Natural killer cell (primary cell): ENCODE results near the gene NXF3. TPM values are rescaled to one million over a fixed set of nuclear protein-coding genes. Genes with fewer than 3 reads are reported as not detected.

Experiments
- ATAC-seq, 3 donors: fragments of 150-1000 bp in 2 of 3; fragments of 200-7000 bp in 1 of 3; cut with Tn5 transposase; 1 replicate in 1 of 3; 2 replicates in 2 of 3; pipeline ENCODE4 v1.10.0; 2021; ENCODE audit warnings: mild to moderate bottlenecking in 2 of 3, moderate library complexity in 2 of 3
- DNase-seq, 2 donors: peaks; one replicate each; pipeline versions ENCODE4 v3.0.0 to v3.0.0-alpha.2; 2013 to 2021; ENCODE audit warnings: mixed read lengths in 1 of 2
- H3K27ac ChIP-seq: one replicate; pipeline ENCODE4 v1.5.1; 2013; ENCODE audit warnings: mild to moderate bottlenecking, low read length
- H3K27me3 ChIP-seq: one replicate; pipeline ENCODE4 v1.6.1; 2013; ENCODE audit warnings: low read length; ENCODE audit not compliant: control insufficient read depth, insufficient read depth
- H3K36me3 ChIP-seq: one replicate; pipeline ENCODE4 v1.6.1; 2013; ENCODE audit warnings: low read length; ENCODE audit not compliant: control insufficient read depth, insufficient read depth
- H3K4me1 ChIP-seq: one replicate; pipeline ENCODE4 v1.6.1; 2013; ENCODE audit warnings: low read length; ENCODE audit not compliant: control insufficient read depth, insufficient read depth
- H3K4me3 ChIP-seq: one replicate; pipeline ENCODE4 v1.5.1; 2013; ENCODE audit warnings: low read length
- H3K9me3 ChIP-seq: one replicate; pipeline ENCODE4 v1.6.1; 2013; ENCODE audit warnings: low read length; ENCODE audit not compliant: control insufficient read depth, insufficient read depth
- H3K27ac Mint-ChIP-seq, 2 donors: one replicate each; pipeline ENCODE4 v1.8.0; 2022; ENCODE audit warnings: mild to moderate bottlenecking in 2 of 2, mixed read lengths in 2 of 2, moderate library complexity in 1 of 2
- H3K27me3 Mint-ChIP-seq, 2 donors: one replicate each; pipeline ENCODE4 v1.8.0; 2022; ENCODE audit warnings: low read depth in 2 of 2, mixed read lengths in 2 of 2
- H3K36me3 Mint-ChIP-seq: one replicate; pipeline ENCODE4 v1.8.0; 2022; ENCODE audit warnings: mixed read lengths
- H3K4me1 Mint-ChIP-seq, 2 donors: one replicate each; pipeline ENCODE4 v1.8.0; 2022; ENCODE audit warnings: mixed read lengths in 2 of 2
- H3K4me3 Mint-ChIP-seq: one replicate; pipeline ENCODE4 v1.8.0; 2022; ENCODE audit warnings: mild to moderate bottlenecking, moderate library complexity, mixed read lengths
- H3K9me3 Mint-ChIP-seq, 2 donors: one replicate each; pipeline ENCODE4 v1.8.0; 2022; ENCODE audit warnings: mixed read lengths in 2 of 2
- CTCF ChIP-seq: fragments of 200-600 bp; IDR thresholded peaks from one replicate; pipeline ENCODE4 v1.8.0; 2022; ENCODE audit warnings: antibody characterized with exemption
- WGBS: methylation state at CpG from one replicate; pipeline ENCODE4 v1.1.7; 2013; ENCODE audit warnings: missing lambda C conversion rate; ENCODE audit not compliant: insufficient coverage; 5-methylcytosine and 5-hydroxymethylcytosine counted together
- intact Hi-C: fragments of 100-400 bp; cut with micrococcal nuclease; formaldehyde crosslinking; loops from one replicate; pipeline ENCODE4 v1.14.2; 2022
- total RNA-seq, 4 donors: library from RNA; stranded (reverse); fragments of 120-200 nt in 1 of 4; gene quantifications; one replicate each; pipeline versions ENCODE4 v1.2.3 to v1.2.4, GENCODE V29; 2013 to 2022

The NXF3 gene
- total RNA-seq, 3 donors from 2014 or later (not counting 1 experiment from before 2014, with no cell fraction given), result not detected

DNA sequence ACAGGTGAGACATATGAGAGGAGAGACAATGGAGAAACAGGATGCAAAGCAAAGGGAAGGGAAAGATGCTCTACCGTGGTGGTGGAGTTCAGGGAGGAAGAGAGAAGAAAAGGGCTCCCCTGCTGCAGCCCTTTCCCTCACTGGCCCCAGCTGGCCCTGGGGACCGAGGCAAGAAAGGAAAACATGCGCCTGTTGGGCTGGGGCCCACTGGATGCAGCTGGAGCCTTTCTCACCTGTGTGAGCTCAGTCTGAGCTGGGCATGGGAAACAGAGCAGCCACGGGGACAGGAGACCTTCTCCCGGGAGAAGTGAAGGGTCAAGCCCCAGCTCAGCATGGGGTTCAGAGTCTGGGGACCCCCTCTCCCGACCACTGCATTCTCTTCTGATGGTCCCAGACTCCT is 11.9 kb downstream of the NXF3 start:
- H3K4me3 Mint-ChIP-seq, result no peak overlapping the region
- Histone ChIP-seq H3K36me3 (no peaks in the 10 kb centered on the region), H3K27ac (no peak overlapping the region), H3K4me1 (no peaks in the 10 kb centered on the region), H3K27me3 (no peaks in the 10 kb centered on the region), H3K9me3 (no peaks in the 10 kb centered on the region), H3K4me3 (no peak overlapping the region)
- no peaks in the 10 kb centered on the region for H3K36me3 Mint-ChIP-seq
- no peaks in the 10 kb centered on the region for H3K9me3 Mint-ChIP-seq
- DNase-seq (no peak), ATAC-seq (no peak)
- peaks cover 0 to 8% of the 10 kb centered on the region in 2 donors for H3K27me3 Mint-ChIP-seq
- intact Hi-C loops, result no loop called here
- H3K4me1 Mint-ChIP-seq, result no peaks in the 10 kb centered on the region
- no peak overlapping the region for H3K27ac Mint-ChIP-seq
- TF ChIP-seq CTCF, result no peak
- WGBS, result 68% methylated on average over 6 of the region's 6 CpGs

DNA sequence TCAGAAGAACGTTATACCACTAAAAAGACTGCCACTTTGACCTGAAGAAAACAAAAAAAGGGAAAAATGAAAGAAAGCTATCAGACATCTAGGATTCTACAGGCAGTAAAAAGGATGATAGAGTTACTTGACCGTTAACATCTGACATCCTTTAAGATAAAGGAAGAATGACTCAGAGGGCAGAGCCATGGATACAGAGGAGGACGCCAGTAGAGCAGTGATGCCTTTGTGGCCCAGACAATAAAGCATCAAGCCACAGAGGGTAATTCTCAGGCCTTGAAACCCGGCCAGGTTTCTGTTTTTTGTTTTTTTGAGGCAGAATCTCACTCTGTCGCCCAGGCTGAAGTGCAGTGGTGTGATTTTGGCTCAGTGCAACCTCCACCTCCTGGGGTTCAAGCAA is 19.5 kb downstream of the NXF3 start:
- Mint-ChIP-seq H3K27me3 (peaks cover 0 to 10% of the 10 kb centered on the region in 2 donors), H3K4me3 (no peak overlapping the region), H3K36me3 (no peaks in the 10 kb centered on the region), H3K27ac (no peak overlapping the region), H3K4me1 (no peaks in the 10 kb centered on the region), H3K9me3 (no peaks in the 10 kb centered on the region)
- DNase-seq, result no peak
- 66% methylated on average over 4 of the region's 5 CpGs for WGBS
- Histone ChIP-seq H3K36me3 (no peaks in the 10 kb centered on the region), H3K27ac (no peak overlapping the region), H3K9me3 (no peaks in the 10 kb centered on the region), H3K27me3 (no peaks in the 10 kb centered on the region), H3K4me3 (no peak overlapping the region), H3K4me1 (no peaks in the 10 kb centered on the region)
- ATAC-seq, result no peak
- intact Hi-C loops, result no loop called here
- TF ChIP-seq CTCF, result no peak

DNA sequence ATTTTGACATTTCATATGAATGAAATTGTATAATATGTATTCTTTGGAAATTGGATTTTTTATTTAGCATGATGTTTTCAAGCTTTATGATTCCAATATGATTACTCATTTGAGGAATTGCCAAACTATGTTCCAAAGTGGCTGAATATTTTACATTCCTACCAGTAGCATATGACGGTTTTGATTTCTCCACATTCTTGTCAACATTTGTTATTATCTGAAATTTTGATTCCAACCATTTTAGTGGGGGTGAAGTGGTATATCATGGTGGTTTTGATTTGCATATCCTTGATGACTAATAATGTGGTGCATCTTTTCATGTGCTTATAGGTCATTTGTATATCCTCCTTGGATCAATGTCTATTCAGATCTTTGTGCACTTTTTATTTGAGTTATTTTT is 26.3 kb downstream of the NXF3 start:
- H3K27ac Mint-ChIP-seq, result no peak overlapping the region
- H3K9me3 ChIP-seq, result no peaks in the 10 kb centered on the region
- H3K27ac ChIP-seq, result no peak overlapping the region
- no peaks in the 10 kb centered on the region for H3K36me3 Mint-ChIP-seq
- TF ChIP-seq CTCF, result no peak
- no peaks in the 10 kb centered on the region for H3K36me3 ChIP-seq
- no peaks in the 10 kb centered on the region for H3K27me3 ChIP-seq
- peaks cover 7 to 17% of the 10 kb centered on the region in 2 donors for H3K27me3 Mint-ChIP-seq
- H3K4me1 Mint-ChIP-seq, result no peaks in the 10 kb centered on the region
- no peaks in the 10 kb centered on the region for H3K9me3 Mint-ChIP-seq
- no CpG with 5 or more reads among the region's 1 CpG for WGBS
- ATAC-seq (no peak), DNase-seq (no peak)
- no peaks in the 10 kb centered on the region for H3K4me1 ChIP-seq
- H3K4me3 Mint-ChIP-seq, result no peak overlapping the region
- no peak overlapping the region for H3K4me3 ChIP-seq
- intact Hi-C loops, result no loop called here

DNA sequence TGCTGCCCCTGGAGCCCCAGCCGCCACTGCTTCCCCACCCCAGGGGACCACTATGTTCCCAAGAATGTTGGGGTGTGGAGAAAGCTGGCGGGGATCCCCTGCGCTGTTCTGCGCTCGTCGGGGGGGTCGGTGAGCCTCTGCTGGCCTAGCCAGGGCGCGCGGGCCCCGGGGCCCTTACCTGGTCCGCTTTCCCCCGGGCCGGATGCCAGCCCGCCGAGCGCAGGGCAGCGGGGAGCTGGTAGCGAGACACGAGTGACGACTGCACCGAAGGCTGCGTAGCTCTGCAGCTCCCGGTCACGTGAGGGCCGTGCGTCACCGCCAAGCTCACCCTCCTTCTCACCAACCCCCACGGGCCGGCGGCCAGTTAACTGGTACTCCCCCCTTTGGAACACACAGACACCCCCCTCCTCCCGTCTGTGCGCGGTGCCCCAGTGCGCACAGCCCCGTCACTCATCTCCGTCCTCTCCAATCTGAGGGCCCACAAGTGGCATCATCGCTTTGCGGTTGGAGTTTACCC is 29.0 kb downstream of the NXF3 start, which contains the start of gene BEX1:
TSS of gene BEX1 (minus strand) at position 254 of the 517 bp plus-strand sequence. CDS start 897 bp downstream, outside the sequence.
- no peaks in the 10 kb centered on the region for H3K27me3 ChIP-seq
- Mint-ChIP-seq H3K36me3 (no peaks in the 10 kb centered on the region), H3K27me3 (peaks cover 7 to 17% of the 10 kb centered on the region in 2 donors), H3K4me1 (no peaks in the 10 kb centered on the region), H3K27ac (no peak within 1 kb of the TSS), H3K9me3 (no peaks in the 10 kb centered on the region), H3K4me3 (no peak within 1 kb of the TSS)
- no peaks in the 10 kb centered on the region for H3K9me3 ChIP-seq
- H3K27ac ChIP-seq, result no peak within 1 kb of the TSS
- TF ChIP-seq CTCF, result no peak
- H3K4me1 ChIP-seq, result no peaks in the 10 kb centered on the region
- 2% methylated on average over 39 of the region's 39 CpGs for WGBS
- intact Hi-C loops, result no loop called here
- H3K36me3 ChIP-seq, result no peaks in the 10 kb centered on the region
- DNase-seq (peak in 1 of 2 donors; percentile 10), ATAC-seq (peak in 1 of 3 donors; percentile 30)
- no peak within 1 kb of the TSS for H3K4me3 ChIP-seq
